HCT116 (cell line): ENCODE results near the gene RAD51D. TPM values are rescaled to one million over a fixed set of nuclear protein-coding genes. Genes with fewer than 3 reads are reported as not detected.

ENCODE experiments used
- ATAC-seq: fragments of 200-7000 bp; cut with Tn5 transposase; 2 replicates; pipeline ENCODE4 v1.9.1; 2020; ENCODE audit warnings: mild to moderate bottlenecking, moderate library complexity
- BruUV-seq: library from RNA; stranded (reverse); fragments of 400-500 nt; replicated peaks from 2 replicates; lab custom pipeline; 2021; lab: Mats Ljungman, UMichigan
- CTCF ChIA-PET: fragments of 300-600 bp; sonication (Branson Sonifier 250); formaldehyde crosslinking; loops from one replicate; lab custom pipeline; 2021; ENCODE audit warnings: antibody characterized with exemption; lab: Charles Lee
- POLR2A ChIA-PET: fragments of 300-600, 350-600 bp; sonication (Branson Sonifier 250); formaldehyde crosslinking; loops from one replicate; lab custom pipeline; 2021; ENCODE audit warnings: antibody characterized with exemption; lab: Charles Lee
- RAD21 ChIA-PET, 2 experiments: fragments of 300-600 bp; sonication (Branson Sonifier 250); formaldehyde crosslinking; loops; one replicate each; lab custom pipeline; 2023; ENCODE audit warnings: low total read pairs in 2 of 2; ENCODE audit not compliant: uncharacterized antibody in 2 of 2, unreplicated experiment in 2 of 2, low non-redundant PET in 1 of 2; lab: Charles Lee
- DNase-seq: peaks from one replicate; pipeline ENCODE4 v3.0.0-alpha.2; 2010; ENCODE audit warnings: low read depth, low spot score
- H2AFZ ChIP-seq: fragments of 200-600 bp; shearing (Covaris generic), sonication (generic); 2 replicates; pipeline ENCODE4 v1.6.1; 2017; ENCODE audit warnings: low read depth, mixed run types, mixed read lengths, antibody characterized with exemption, low read length; ENCODE audit not compliant: poor library complexity, severe bottlenecking
- H3K27ac ChIP-seq: 2 replicates; pipeline ENCODE4 v1.5.1; 2012; ENCODE audit warnings: low read depth, low read length
- H3K27me3 ChIP-seq: fragments of 200-600 bp; sonication (generic); 2 replicates; pipeline ENCODE4 v1.6.1; 2016; ENCODE audit warnings: mixed run types, low read length, mixed read lengths; ENCODE audit not compliant: insufficient read depth
- H3K36me3 ChIP-seq, 2 experiments: fragments of 200-500 bp in 1 of 2; fragments of 200-600 bp in 1 of 2; sonication (Bioruptor generic) in 1 of 2; sonication (generic) in 1 of 2; 2 replicates each; pipeline versions ENCODE4 v1.5.1 to v1.6.1; 2014 to 2016; ENCODE audit warnings: low read length in 2 of 2, inconsistent platforms in 1 of 2, mixed read lengths in 1 of 2, mixed run types in 1 of 2; ENCODE audit not compliant: insufficient read depth in 2 of 2, control insufficient read depth in 1 of 2
- H3K4me1 ChIP-seq, 2 experiments: fragments of 200-600 bp in 1 of 2; sonication (generic) in 1 of 2; 2 replicates each; pipeline versions ENCODE4 v1.5.1 to v1.6.1; 2012 to 2017; ENCODE audit warnings: low read length in 2 of 2, inconsistent platforms in 1 of 2, mild to moderate bottlenecking in 1 of 2, mixed read lengths in 1 of 2, mixed run types in 1 of 2, moderate library complexity in 1 of 2; ENCODE audit not compliant: insufficient read depth in 2 of 2, control insufficient read depth in 1 of 2
- H3K4me2 ChIP-seq: fragments of 200-600 bp; sonication (generic); 2 replicates; pipeline ENCODE4 v1.6.1; 2017; ENCODE audit warnings: mixed run types, low read length, mixed read lengths
- H3K4me3 ChIP-seq, 2 experiments: fragments of 200-600 bp in 1 of 2; sonication (generic) in 1 of 2; replicated peaks in 1 of 2; 2 replicates each; pipeline ENCODE4 v1.5.1; 2011 to 2016; ENCODE audit warnings: low read length in 2 of 2, control low read depth in 1 of 2, low read depth in 1 of 2, mild to moderate bottlenecking in 1 of 2, mixed read lengths in 1 of 2, mixed run types in 1 of 2
- H3K79me2 ChIP-seq: fragments of 200-600 bp; sonication (generic); 2 replicates; pipeline ENCODE4 v1.6.1; 2017; ENCODE audit warnings: mild to moderate bottlenecking, mixed run types, low read length, moderate library complexity, mixed read lengths; ENCODE audit not compliant: insufficient read depth
- H3K9ac ChIP-seq: fragments of 200-600 bp; sonication (generic); 2 replicates; pipeline ENCODE4 v1.6.1; 2016; ENCODE audit warnings: low read length, mixed read lengths
- H3K9me2 ChIP-seq: fragments of 200-600 bp; sonication (generic), shearing (Covaris generic); 2 replicates; pipeline ENCODE4 v1.6.1; 2017; ENCODE audit warnings: mixed run types, mild to moderate bottlenecking, moderate library complexity; ENCODE audit not compliant: insufficient read depth
- H3K9me3 ChIP-seq, 2 experiments: fragments of 200-500 bp in 1 of 2; fragments of 200-600 bp in 1 of 2; sonication (Bioruptor generic) in 1 of 2; sonication (generic) in 1 of 2; 2 replicates each; pipeline ENCODE4 v1.6.1; 2014 to 2017; ENCODE audit warnings: low read length in 2 of 2, mixed read lengths in 2 of 2, inconsistent platforms in 1 of 2, low read depth in 1 of 2, mild to moderate bottlenecking in 1 of 2, mixed run types in 1 of 2, moderate library complexity in 1 of 2; ENCODE audit not compliant: control insufficient read depth in 1 of 2, insufficient read depth in 1 of 2
- H4K20me1 ChIP-seq: fragments of 200-600 bp; sonication (generic), shearing (Covaris generic); 2 replicates; pipeline ENCODE4 v1.6.1; 2017; ENCODE audit warnings: mixed run types, mild to moderate bottlenecking, moderate library complexity; ENCODE audit not compliant: insufficient read depth
- EGR1 ChIP-seq: IDR thresholded peaks from 2 replicates; pipeline ENCODE4 v1.6.1; 2012; ENCODE audit warnings: low read depth
- EZH2phosphoT487 ChIP-seq: fragments of 200-600 bp; IDR thresholded peaks from 2 replicates; pipeline ENCODE4 v1.6.1; 2018; ENCODE audit warnings: antibody characterized with exemption, borderline replicate concordance
- JUND ChIP-seq: IDR thresholded peaks from 2 replicates; pipeline ENCODE4 v1.6.1; 2012
- POLR2A ChIP-seq: IDR thresholded peaks from 2 replicates; pipeline ENCODE4 v1.7.0; 2011; ENCODE audit warnings: borderline replicate concordance; ENCODE audit not compliant: insufficient read depth, insufficient read length; ENCODE audit errors: extremely low read depth
- TCF7L2 ChIP-seq: IDR thresholded peaks from 2 replicates; pipeline ENCODE4 v1.7.0; 2011; ENCODE audit warnings: borderline replicate concordance, inconsistent platforms; ENCODE audit not compliant: insufficient read depth, insufficient read length; ENCODE audit errors: extremely low read depth
- YY1 ChIP-seq: IDR thresholded peaks from 2 replicates; pipeline ENCODE4 v1.6.1; 2011; ENCODE audit warnings: low read length, low read depth, moderate library complexity, mild to moderate bottlenecking; ENCODE audit not compliant: insufficient replicate concordance; ENCODE audit errors: extremely low read depth
- intact Hi-C: fragments of 100-400 bp; cut with micrococcal nuclease; formaldehyde crosslinking; loops from 2 replicates; pipeline ENCODE4 v1.10.0; 2022
- total RNA-seq: library from RNA; stranded (reverse); gene quantifications from one replicate; pipeline ENCODE4 v1.2.1, GENCODE V29; 2021; ENCODE audit not compliant: unreplicated experiment
- TF ChIP-seq, protein P1 (sequence below): IDR thresholded peaks from 2 replicates; pipeline ENCODE4 v1.6.1; 2011; ENCODE audit warnings: mild to moderate bottlenecking, low read length, moderate library complexity; ENCODE audit not compliant: insufficient replicate concordance; ENCODE audit errors: extremely low read depth
- TF ChIP-seq, protein P2 (sequence below), 3 experiments: fragments of 200-600 bp in 1 of 3; sonication (generic) in 1 of 3; IDR thresholded peaks in 2 of 3; conservative IDR thresholded peaks in 1 of 3; 2 replicates each; pipeline ENCODE4 v1.5.1; 2012 to 2017; ENCODE audit warnings: low read depth in 2 of 3, low read length in 2 of 3, antibody characterized with exemption in 1 of 3, borderline replicate concordance in 1 of 3, control low read depth in 1 of 3, mild to moderate bottlenecking in 1 of 3, mixed read lengths in 1 of 3, mixed run types in 1 of 3, moderate library complexity in 1 of 3; ENCODE audit not compliant: insufficient read depth in 1 of 3
- TF ChIP-seq, protein P3 (sequence below): IDR thresholded peaks from 2 replicates; pipeline ENCODE4 v1.6.1; 2012

The RAD51D gene
- total RNA-seq, 1 experiment from 2014 or later = 12.9 TPM

DNA sequence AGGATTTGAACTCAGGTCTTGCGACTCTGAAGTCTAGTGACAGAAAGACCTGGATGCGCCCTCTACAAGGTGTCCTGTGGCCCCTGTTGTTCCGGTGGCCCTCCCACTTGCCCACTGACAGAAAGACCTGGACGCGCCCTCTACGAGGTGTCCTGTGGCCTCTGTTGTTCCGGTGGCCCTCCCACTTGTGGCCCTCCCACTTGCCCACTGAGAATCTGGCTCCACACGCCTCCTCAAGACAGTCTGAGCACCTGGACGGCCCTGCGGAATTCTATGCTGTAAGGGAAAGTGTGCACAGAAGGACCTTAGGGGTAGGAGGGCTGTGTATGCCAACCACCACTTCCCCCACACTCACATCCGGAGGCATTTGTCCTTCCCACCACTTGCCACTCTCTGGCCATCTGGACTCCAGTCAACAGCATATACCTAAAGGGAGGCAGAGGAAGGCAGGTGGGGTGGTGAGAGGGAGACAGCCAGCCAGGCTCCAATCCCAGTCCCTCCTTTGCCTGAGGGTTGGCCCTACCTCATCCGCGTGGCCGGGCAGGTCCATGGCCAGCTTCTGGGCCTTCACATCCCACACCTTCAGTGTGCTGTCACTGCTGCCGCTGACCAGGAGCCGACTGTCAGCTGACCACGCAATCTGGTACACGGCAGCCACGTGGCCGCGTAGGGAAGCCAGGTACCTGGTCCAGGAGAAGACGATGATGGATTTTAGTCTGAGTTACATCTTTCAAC, 13.3 kb upstream of the RAD51D start (continued):
- TF ChIP-seq TCF7L2 (no peak), EGR1 (no peak)
- TF ChIP-seq, protein P1, sequence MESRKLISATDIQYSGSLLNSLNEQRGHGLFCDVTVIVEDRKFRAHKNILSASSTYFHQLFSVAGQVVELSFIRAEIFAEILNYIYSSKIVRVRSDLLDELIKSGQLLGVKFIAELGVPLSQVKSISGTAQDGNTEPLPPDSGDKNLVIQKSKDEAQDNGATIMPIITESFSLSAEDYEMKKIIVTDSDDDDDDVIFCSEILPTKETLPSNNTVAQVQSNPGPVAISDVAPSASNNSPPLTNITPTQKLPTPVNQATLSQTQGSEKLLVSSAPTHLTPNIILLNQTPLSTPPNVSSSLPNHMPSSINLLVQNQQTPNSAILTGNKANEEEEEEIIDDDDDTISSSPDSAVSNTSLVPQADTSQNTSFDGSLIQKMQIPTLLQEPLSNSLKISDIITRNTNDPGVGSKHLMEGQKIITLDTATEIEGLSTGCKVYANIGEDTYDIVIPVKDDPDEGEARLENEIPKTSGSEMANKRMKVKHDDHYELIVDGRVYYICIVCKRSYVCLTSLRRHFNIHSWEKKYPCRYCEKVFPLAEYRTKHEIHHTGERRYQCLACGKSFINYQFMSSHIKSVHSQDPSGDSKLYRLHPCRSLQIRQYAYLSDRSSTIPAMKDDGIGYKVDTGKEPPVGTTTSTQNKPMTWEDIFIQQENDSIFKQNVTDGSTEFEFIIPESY = no peak

DNA sequence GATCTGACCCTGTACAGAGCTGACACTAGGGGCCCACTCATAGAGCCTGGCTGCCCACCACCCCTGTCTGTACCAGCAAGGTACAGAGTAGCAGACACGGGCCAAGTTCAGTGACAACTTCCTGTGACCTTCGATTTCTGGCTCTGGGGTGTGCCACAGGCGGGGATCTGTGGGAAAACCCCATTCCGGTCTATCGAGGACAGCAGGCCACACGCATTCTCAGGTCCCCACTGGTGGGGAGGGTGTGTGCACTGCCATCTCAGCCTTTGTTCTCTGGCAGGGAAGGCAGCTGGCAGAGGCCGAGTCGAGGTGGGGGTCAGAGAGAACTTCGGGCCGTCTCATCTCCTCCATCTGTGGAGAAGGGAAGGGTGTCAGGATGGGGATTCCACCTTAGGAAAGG, 12.4 kb upstream of the RAD51D start:
- ChIA-PET POLR2A (no interaction called here), CTCF (no interaction called here), RAD21 (no interaction called here)
- Histone ChIP-seq H3K9ac (no peak overlapping the region), H3K4me2 (no peak overlapping the region), H2AFZ (no peak overlapping the region), H3K27ac (no peak overlapping the region), H4K20me1 (no peaks in the 10 kb centered on the region; the same call in 1 of the 2 replicates), H3K36me3 (peaks cover 31 to 61% of the 10 kb centered on the region in 2 experiments; a peak in 3 of 4 replicates), H3K9me3 (no peaks in the 10 kb centered on the region), H3K4me3 (no peak overlapping the region), H3K27me3 (no peaks in the 10 kb centered on the region), H3K4me1 (no peaks in the 10 kb centered on the region), H3K79me2 (no peaks in the 10 kb centered on the region), H3K9me2 (no peaks in the 10 kb centered on the region)
- ATAC-seq (no peak), DNase-seq (no peak)
- TF ChIP-seq, protein P2, sequence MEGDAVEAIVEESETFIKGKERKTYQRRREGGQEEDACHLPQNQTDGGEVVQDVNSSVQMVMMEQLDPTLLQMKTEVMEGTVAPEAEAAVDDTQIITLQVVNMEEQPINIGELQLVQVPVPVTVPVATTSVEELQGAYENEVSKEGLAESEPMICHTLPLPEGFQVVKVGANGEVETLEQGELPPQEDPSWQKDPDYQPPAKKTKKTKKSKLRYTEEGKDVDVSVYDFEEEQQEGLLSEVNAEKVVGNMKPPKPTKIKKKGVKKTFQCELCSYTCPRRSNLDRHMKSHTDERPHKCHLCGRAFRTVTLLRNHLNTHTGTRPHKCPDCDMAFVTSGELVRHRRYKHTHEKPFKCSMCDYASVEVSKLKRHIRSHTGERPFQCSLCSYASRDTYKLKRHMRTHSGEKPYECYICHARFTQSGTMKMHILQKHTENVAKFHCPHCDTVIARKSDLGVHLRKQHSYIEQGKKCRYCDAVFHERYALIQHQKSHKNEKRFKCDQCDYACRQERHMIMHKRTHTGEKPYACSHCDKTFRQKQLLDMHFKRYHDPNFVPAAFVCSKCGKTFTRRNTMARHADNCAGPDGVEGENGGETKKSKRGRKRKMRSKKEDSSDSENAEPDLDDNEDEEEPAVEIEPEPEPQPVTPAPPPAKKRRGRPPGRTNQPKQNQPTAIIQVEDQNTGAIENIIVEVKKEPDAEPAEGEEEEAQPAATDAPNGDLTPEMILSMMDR (IDR thresholded peaks at IDR 0.05 in 2 of 3, conservative IDR thresholded peaks at IDR 0.05 in 1 of 3; ENCODE audit: borderline replicate concordance in 1 of 3, insufficient read depth in 1 of 3, low read depth in 2 of 3, low read length in 2 of 3) = no peak
- TF ChIP-seq, protein P3, sequence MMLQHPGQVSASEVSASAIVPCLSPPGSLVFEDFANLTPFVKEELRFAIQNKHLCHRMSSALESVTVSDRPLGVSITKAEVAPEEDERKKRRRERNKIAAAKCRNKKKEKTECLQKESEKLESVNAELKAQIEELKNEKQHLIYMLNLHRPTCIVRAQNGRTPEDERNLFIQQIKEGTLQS = no peak
- TF ChIP-seq EZH2phosphoT487 = no peak
- no peak for TF ChIP-seq JUND
- no peak for TF ChIP-seq POLR2A
- TF ChIP-seq YY1 = no peak
- no TSS peak for BruUV-seq
- intact Hi-C loops = no loop called here
